Activated CD4-positive, alpha-beta T cell treated with anti-CD3 and anti-CD28 coated beads, Interleukin-2, amount 50 U/mL, for 48 hours (primary cell): ENCODE measurements around the gene RGL2.
"Not testable (repeated sequence)": the region's sequence is repeated elsewhere in the genome, so short reads cannot be mapped to it uniquely, and the experiment has no call there.

Experiments
- DNase-seq, 2 experiments: peaks; one replicate each; pipeline ENCODE4 v3.0.0-alpha.2; 2020

The RGL2 gene

GRCh38 chr6:33273129-33273923 lies 25.4 kb downstream of the RGL2 start:
- DNase-seq, result no peak

DNA sequence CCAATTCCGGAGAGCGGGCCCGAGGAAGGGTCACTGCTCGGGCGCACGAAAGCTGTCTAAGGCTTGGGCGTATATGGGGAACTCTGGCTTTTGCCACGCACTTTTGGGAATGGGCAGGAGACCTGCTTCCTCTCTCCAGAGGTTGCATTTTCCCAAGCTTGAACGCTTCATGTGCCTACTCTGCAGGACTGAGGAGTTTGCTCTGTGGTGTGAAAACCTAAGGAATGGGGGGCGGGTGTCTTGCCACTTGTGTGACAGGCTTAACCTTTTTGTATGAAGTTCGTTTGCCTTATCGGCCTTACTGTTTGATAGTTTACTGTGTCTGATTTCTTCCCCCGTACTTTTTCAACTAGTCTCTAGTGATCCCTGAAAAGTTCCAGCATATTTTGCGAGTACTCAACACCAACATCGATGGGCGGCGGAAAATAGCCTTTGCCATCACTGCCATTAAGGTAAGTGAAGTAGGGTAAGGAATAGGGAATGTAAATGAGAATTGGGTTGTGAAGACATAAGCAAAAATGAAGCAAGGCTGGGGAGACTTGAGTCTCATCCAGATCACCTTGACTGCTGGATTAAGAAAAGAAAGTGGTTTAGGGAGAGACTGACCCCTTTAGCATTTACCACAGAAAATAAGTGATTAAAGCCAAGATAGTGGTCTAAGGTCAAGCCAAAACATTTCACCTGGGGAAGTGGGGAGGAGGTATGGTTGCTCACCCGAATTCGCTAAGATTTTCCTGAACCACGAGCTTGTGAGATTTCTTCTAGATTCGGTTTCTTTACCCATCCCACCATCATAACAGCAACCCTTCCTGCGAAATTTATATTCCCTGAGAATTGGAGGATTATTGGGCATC lies 26.2 kb downstream of the RGL2 start:
- DNase-seq, result no peak

- peak; percentile 86 to 91 for DNase-seq
Observed at GRCh38 chr6:33271468-33272274, 27.1 kb downstream of the RGL2 start, which contains the start of the genes RPS18 and VPS52. RPS18 (plus strand) TSS chr6:33272075; CDS start chr6:33272120, 45 bp downstream. VPS52 (minus strand) TSS chr6:33271876; CDS start chr6:33271675, 201 bp downstream.

DNA sequence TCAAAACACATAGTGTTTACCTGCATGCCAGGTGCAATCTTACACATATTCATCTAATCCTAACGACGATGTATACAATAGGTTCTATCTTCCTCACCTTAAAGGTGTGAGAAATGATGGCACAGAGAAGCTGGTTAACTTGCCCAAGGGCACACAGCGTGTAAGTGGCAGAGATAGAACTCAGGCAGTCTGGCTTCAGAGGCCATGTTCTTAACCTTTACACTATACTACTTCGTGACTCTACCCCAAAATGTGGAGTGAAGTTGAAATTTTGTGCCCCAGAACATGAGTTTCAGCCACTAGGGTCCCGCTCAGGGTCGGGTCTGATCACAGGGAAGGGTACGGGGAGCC lies 27.6 kb downstream of the RGL2 start:
- no peak for DNase-seq

DNA sequence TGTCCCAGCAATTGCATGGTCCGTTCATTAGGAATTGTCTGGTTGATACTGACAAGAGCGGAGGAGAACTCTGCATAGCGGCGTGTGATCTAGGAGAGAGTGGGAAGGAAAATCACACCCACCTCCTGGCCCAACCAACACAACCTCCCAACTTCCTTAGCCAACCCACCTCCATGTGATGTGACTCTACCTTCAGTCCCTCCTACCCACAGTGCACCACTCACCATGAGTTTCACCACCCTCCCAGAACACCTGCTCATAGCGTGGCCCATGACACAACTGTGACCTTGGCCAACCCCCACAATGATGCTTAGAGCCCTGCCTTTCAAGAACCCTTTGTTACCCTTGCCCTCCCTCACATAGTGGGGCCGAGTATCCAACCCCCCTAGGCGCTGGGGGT lies 34.7 kb downstream of the RGL2 start:
- DNase-seq, result no peak

DNA sequence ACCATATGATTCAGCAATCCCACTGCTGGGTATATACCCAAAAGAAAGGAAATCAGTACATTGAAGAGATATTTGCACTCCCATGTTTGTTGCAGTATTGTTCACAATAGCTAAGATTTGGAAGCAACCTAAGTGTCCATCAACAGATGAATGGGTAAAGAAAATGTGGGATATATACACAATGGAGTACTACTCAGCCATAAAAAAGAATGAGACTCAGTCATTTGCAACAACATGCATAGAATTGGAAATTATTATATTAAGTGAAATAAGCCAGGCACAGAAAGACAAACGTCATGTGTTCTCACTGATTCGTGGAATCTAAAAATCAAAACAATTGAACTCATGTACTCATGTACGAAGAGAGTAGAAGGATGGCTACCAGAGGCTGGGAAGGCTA lies 36.3 kb downstream of the RGL2 start:
- DNase-seq, result not testable (repeated sequence)

GRCh38 chr6:33259032-33259431 lies 39.7 kb downstream of the RGL2 start:
- DNase-seq, result no peak

GRCh38 chr6:33254591-33254990 lies 44.2 kb downstream of the RGL2 start:
- no peak for DNase-seq

DNA sequence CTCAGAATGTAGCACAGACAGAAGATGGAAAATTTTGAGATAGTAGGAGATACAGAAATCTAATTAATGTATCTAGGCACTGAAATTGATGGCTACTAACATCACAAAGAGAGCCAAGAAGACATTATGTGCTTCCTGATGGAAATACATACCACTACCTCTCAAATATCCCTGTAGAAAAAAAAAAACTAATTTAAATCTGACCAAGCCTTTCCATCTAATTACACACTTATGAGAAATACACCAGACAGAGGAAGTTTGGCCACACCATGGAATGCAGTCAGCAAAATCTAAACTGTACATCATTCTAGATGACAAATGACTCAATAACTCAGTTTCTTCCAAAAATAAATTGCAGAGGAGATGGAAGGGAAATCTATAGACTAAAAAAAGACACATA lies 46.0 kb downstream of the RGL2 start:
- DNase-seq, result no peak

- DNase-seq, result peak in 1 of 2 experiments; percentile 31
Observed at GRCh38 chr6:33251395-33252012, 47.2 kb downstream of the RGL2 start.

DNA sequence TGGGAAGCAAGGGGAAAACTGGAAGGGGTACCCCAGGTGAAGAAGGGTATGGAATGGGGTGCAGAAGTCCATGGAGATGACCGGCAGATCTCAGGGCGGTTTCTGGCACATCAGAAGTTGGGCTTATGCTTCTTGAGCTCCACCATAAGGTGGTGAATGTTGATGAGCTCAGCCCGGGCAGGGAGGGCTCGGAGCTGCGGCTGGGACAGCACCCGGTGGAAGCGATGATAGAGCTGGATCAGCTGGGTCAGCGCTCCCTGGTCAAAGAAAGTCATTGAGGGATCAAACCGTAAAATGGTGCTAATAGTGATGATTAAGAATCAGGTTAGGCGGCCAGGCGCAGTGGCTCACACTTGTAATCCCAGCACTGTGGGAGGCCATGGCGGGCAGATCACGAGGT lies 48.0 kb downstream of the RGL2 start:
- no peak for DNase-seq

- DNase-seq, result peak; percentile 13 to 32
Observed at GRCh38 chr6:33249732-33250630, 48.8 kb downstream of the RGL2 start.

- DNase-seq, result peak; percentile 98 to 99
Observed at GRCh38 chr6:33248932-33249731, 49.6 kb downstream of the RGL2 start.

DNA sequence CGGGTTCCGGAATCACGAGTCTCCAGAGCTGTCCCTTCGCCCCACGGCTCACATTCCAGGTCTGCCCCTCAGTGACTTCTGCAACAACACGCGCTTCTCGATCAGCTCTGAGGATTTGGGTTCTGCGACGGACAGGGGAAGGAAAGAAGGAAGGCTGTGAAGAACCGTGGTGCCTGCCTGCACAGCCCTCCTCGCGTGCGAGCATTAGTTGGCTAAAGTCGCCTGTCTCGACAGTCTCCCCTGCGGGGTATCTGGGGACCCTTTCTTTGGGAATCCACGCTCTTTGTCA lies 50.2 kb downstream of the RGL2 start:
- no peak for DNase-seq

GRCh38 chr6:33247977-33248642 lies 50.6 kb downstream of the RGL2 start:
- peak; percentile 97 for DNase-seq

GRCh38 chr6:33243476-33243875 lies 55.3 kb downstream of the RGL2 start:
- no peak for DNase-seq

DNA sequence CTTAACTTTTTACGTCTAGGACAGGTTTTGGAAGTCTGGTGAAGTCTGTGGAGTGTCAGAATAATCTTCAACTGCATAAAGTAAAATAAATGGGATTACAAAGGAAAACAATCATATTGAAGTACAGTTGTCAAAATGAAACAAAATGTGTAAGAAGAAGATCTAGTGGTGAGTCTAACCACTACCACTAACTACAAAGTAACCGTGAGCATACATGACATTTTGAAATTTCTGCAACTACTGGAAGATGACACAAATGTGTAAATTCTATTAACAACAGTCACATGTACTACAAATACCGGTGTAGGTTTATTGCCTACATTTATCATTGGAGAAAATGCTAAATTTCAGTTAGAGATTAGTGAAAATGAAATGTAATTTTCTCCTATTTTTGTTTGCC lies 56.8 kb downstream of the RGL2 start:
- no peak for DNase-seq
